Vagina (tissue), 2 donors: ENCODE measurements around the gene IGF1.

ENCODE experiments used
- CTCF ChIP-seq, 3 experiments: fragments of 450-650 bp in 2 of 3; fragments of 200-600 bp in 1 of 3; sonication (generic) in 1 of 3; IDR thresholded peaks; one replicate each; pipeline ENCODE4 v1.5.1; 2017 to 2019; ENCODE audit warnings: antibody characterized with exemption in 3 of 3, mild to moderate bottlenecking in 2 of 3, moderate library complexity in 2 of 3
- POLR2A ChIP-seq, 2 donors: fragments of 450-650 bp; IDR thresholded peaks; one replicate each; pipeline ENCODE4 v1.6.1; 2017; ENCODE audit warnings: antibody characterized with exemption in 2 of 2, mild to moderate bottlenecking in 2 of 2, moderate library complexity in 2 of 2
- POLR2AphosphoS5 ChIP-seq, 2 donors: sonication (generic); formaldehyde crosslinking; IDR thresholded peaks; one replicate each; pipeline ENCODE4 v1.9.0; 2017; ENCODE audit warnings: antibody characterized with exemption in 2 of 2, mild to moderate bottlenecking in 2 of 2, low read depth in 1 of 2; ENCODE audit not compliant: insufficient read depth in 1 of 2

DNA sequence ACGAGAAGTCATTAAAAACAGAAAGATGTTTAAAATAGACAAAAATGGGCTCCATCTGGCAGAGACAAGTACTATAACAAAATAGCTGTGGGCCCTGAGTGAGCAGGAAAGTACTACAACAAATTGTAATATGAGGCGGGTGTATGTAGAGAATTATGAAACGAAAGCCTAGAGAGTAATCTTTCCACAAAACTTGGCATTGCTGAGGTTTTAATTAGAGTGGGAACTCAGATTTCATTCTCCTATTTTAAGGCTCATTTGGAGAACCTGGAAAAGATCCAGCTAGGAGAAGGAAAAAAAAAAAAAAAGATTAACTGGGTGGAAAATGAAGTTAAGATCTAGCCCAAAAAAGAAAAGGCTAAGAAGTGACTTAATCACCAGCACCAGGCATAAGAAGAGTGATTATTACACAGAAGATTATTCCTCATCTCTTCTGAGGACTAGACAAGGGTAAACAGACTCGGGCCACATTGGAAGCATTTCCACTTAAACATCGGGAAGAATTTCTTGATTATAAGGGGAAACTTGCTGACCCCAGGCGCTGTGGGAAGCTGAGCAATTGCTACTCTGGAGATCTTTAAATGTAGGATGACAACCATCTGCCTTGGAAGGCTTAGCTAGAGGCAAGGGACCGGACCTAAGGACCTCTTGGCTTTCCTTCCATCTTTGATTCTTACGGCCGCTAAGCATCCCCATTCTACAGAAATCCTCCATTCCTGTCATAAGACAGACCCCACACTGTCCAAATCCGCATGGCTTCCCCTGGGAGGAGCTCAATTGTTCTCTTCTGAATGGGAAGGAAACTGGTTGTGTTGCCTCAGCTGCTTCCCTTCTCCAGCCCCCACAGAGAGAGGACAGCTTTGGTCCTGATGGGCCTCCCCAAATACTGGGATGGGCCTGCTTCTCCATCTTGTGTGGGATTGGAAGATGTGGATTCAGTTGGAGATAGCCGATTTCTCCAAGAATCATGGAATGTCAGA is 40.6 kb downstream of the IGF1 start:
- TF ChIP-seq POLR2A (IDR thresholded peaks at IDR 0.05), result no peak
- TF ChIP-seq CTCF (IDR thresholded peaks at IDR 0.05), result no peak
- no peak for TF ChIP-seq POLR2AphosphoS5 (IDR thresholded peaks at IDR 0.05; ENCODE audit: insufficient read depth in 1 of 2, low read depth in 1 of 2)
